Activated CD8-positive, alpha-beta T cell treated with anti-CD3 and anti-CD28 coated beads for 36 hours (primary cell): Measurements from ENCODE around the gene A2M. TPM values are rescaled to one million over a fixed set of nuclear protein-coding genes. Genes with fewer than 3 reads are reported as not detected.
A peak's percentile ranks its signal among the peaks of the same experiment; 100 is the strongest.

ENCODE experiments used
- ATAC-seq: fragments of 200-7000 bp; cut with Tn5 transposase; one replicate; pipeline ENCODE4 v1.10.0; 2021; ENCODE audit warnings: mild to moderate bottlenecking, moderate library complexity
- CTCF ChIA-PET: fragments of 350-600 bp; sonication (Branson Sonifier 250); formaldehyde crosslinking; loops from one replicate; lab custom pipeline; 2021; ENCODE audit warnings: antibody characterized with exemption; lab: Charles Lee
- POLR2A ChIA-PET: fragments of 350-600 bp; sonication (Branson Sonifier 250); formaldehyde crosslinking; loops from one replicate; lab custom pipeline; 2021; ENCODE audit warnings: antibody characterized with exemption; lab: Charles Lee
- DNase-seq: peaks from one replicate; pipeline ENCODE4 v3.0.0-alpha.2; 2020
- H3K27ac Mint-ChIP-seq: one replicate; pipeline ENCODE4 v1.8.0; 2021; ENCODE audit warnings: mild to moderate bottlenecking, mixed read lengths
- H3K27me3 Mint-ChIP-seq: one replicate; pipeline ENCODE4 v1.8.0; 2021; ENCODE audit warnings: mixed read lengths
- H3K36me3 Mint-ChIP-seq: one replicate; pipeline ENCODE4 v1.8.0; 2021; ENCODE audit warnings: low read depth, mixed read lengths
- H3K4me1 Mint-ChIP-seq: one replicate; pipeline ENCODE4 v1.8.0; 2021; ENCODE audit warnings: low read depth, mixed read lengths
- H3K4me3 Mint-ChIP-seq: one replicate; pipeline ENCODE4 v1.8.0; 2021; ENCODE audit warnings: mild to moderate bottlenecking, moderate library complexity, mixed read lengths
- H3K9me3 Mint-ChIP-seq: one replicate; pipeline ENCODE4 v1.8.0; 2021; ENCODE audit warnings: mixed read lengths
- CTCF ChIP-seq: fragments of 200-600 bp; IDR thresholded peaks from one replicate; pipeline ENCODE4 v1.8.0; 2022; ENCODE audit warnings: antibody characterized with exemption, mild to moderate bottlenecking
- intact Hi-C: fragments of 100-400 bp; cut with micrococcal nuclease; formaldehyde crosslinking; loops from one replicate; pipeline ENCODE4 v1.10.0; 2022
- total RNA-seq, 2 experiments: library from RNA; stranded (reverse); gene quantifications; one replicate each; pipeline ENCODE4 v1.2.3, GENCODE V29; 2021

The A2M gene
- total RNA-seq, 2 experiments from 2014 or later = not detected

GRCh38 chr12:9104767-9105423 is 10.8 kb downstream of the A2M start:
- Mint-ChIP-seq H3K4me1 (peaks cover 10% of the 10 kb centered on the region), H3K4me3 (no peak overlapping the region), H3K27me3 (no peaks in the 10 kb centered on the region), H3K36me3 (no peaks in the 10 kb centered on the region), H3K9me3 (no peaks in the 10 kb centered on the region), H3K27ac (no peak overlapping the region)
- DNase-seq = no peak
- no peak for ATAC-seq
- intact Hi-C loops = no loop called here
- ChIA-PET CTCF (no interaction called here), POLR2A (no interaction called here)
- no peak for TF ChIP-seq CTCF

- H3K27ac Mint-ChIP-seq = no peak overlapping the region
- no peak for TF ChIP-seq CTCF
- ATAC-seq (no peak), DNase-seq (no peak)
- POLR2A ChIA-PET = no interaction called here
- H3K9me3 Mint-ChIP-seq = no peaks in the 10 kb centered on the region
- H3K27me3 Mint-ChIP-seq = no peaks in the 10 kb centered on the region
- peaks cover 10% of the 10 kb centered on the region for H3K4me1 Mint-ChIP-seq
- no peaks in the 10 kb centered on the region for H3K36me3 Mint-ChIP-seq
- CTCF ChIA-PET = interaction anchor here (1.2 kb wide), 1 partner anchor 11 kb away, joined by 4 read pairs; the partner anchor contains the start of gene A2M
- intact Hi-C loops = no loop called here
- H3K4me3 Mint-ChIP-seq = no peak overlapping the region
Observed at GRCh38 chr12:9104087-9104486, 11.6 kb downstream of the A2M start.

- no peak for DNase-seq
- H3K9me3 Mint-ChIP-seq = no peaks in the 10 kb centered on the region
- POLR2A ChIA-PET = no interaction called here
- ATAC-seq = peak; percentile 83
- CTCF ChIA-PET = interaction anchor here (1.2 kb wide), 1 partner anchor 12 kb away, joined by 4 read pairs; the partner anchor contains the start of gene A2M
- no peaks in the 10 kb centered on the region for H3K36me3 Mint-ChIP-seq
- no peak for TF ChIP-seq CTCF
- H3K27ac Mint-ChIP-seq = no peak overlapping the region
- H3K4me3 Mint-ChIP-seq = no peak overlapping the region
- H3K27me3 Mint-ChIP-seq = no peaks in the 10 kb centered on the region
- intact Hi-C loops = no loop called here
- peaks cover 10% of the 10 kb centered on the region for H3K4me1 Mint-ChIP-seq
Observed at GRCh38 chr12:9103050-9103849, 12.5 kb downstream of the A2M start.

- intact Hi-C loops = no loop called here
- no peak overlapping the region for H3K4me3 Mint-ChIP-seq
- H3K27me3 Mint-ChIP-seq = no peaks in the 10 kb centered on the region
- peaks cover 10% of the 10 kb centered on the region for H3K4me1 Mint-ChIP-seq
- ATAC-seq (no peak), DNase-seq (no peak)
- TF ChIP-seq CTCF = no peak
- ChIA-PET POLR2A (no interaction called here), CTCF (interaction anchor here (1.2 kb wide), 1 partner anchor 36 kb away, joined by 3 read pairs; no protein-coding TSS in a partner anchor)
- H3K36me3 Mint-ChIP-seq = no peaks in the 10 kb centered on the region
- H3K27ac Mint-ChIP-seq = no peak overlapping the region
- no peaks in the 10 kb centered on the region for H3K9me3 Mint-ChIP-seq
Observed at GRCh38 chr12:9101018-9101687, 14.6 kb downstream of the A2M start.
